ENCODE results near the gene SNX17. TPM values are rescaled to one million over a fixed set of nuclear protein-coding genes. Genes with fewer than 3 reads are reported as not detected.
"Not testable (repeated sequence)": the region's sequence is repeated elsewhere in the genome, so short reads cannot be mapped to it uniquely, and the experiment has no call there.

SNX17 gene
- total RNA-seq, 1 donor, result 169 TPM

- DNase-seq (ENCODE audit: low read depth), result no peak
- no peak for TF ChIP-seq CTCF (IDR thresholded peaks at IDR 0.05; ENCODE audit: insufficient read depth, low read depth, low read length)
- no peak overlapping the region for H3K4me3 ChIP-seq (ENCODE audit: low read depth, low read length)
Measured at GRCh38 chr2:27335311-27335710, 35.1 kb upstream of the SNX17 start.

GRCh38 chr2:27336173-27336572 lies 34.2 kb upstream of the SNX17 start:
- H3K4me3 ChIP-seq (ENCODE audit: low read depth, low read length), result no peak overlapping the region
- TF ChIP-seq CTCF (IDR thresholded peaks at IDR 0.05; ENCODE audit: insufficient read depth, low read depth, low read length), result no peak
- DNase-seq (ENCODE audit: low read depth), result no peak

GRCh38 chr2:27347641-27348040 lies 22.8 kb upstream of the SNX17 start:
- H3K4me3 ChIP-seq (ENCODE audit: low read depth, low read length), result no peak overlapping the region
- no peak for DNase-seq (ENCODE audit: low read depth)
- no peak for TF ChIP-seq CTCF (IDR thresholded peaks at IDR 0.05; ENCODE audit: insufficient read depth, low read depth, low read length)

GRCh38 chr2:27350106-27350693 lies 20.2 kb upstream of the SNX17 start:
- no peak for TF ChIP-seq CTCF (IDR thresholded peaks at IDR 0.05; ENCODE audit: insufficient read depth, low read depth, low read length)

GRCh38 chr2:27351802-27352598 lies 18.4 kb upstream of the SNX17 start:
- no peak overlapping the region for H3K4me3 ChIP-seq (ENCODE audit: low read depth, low read length)
- no peak for TF ChIP-seq CTCF (IDR thresholded peaks at IDR 0.05; ENCODE audit: insufficient read depth, low read depth, low read length)
- DNase-seq (ENCODE audit: low read depth), result no peak

More at GRCh38 chr2:27350106-27350693, 20.2 kb upstream of the SNX17 start:
- DNase-seq (ENCODE audit: low read depth), result no peak
- no peak overlapping the region for H3K4me3 ChIP-seq (ENCODE audit: low read depth, low read length)

GRCh38 chr2:27353386-27353761 lies 17.0 kb upstream of the SNX17 start:
- H3K4me3 ChIP-seq (ENCODE audit: low read depth, low read length); DNase-seq (ENCODE audit: low read depth): not testable (repeated sequence)

- DNase-seq (ENCODE audit: low read depth), result peak; percentile 73
- no peak overlapping the region for H3K4me3 ChIP-seq (ENCODE audit: low read depth, low read length)
- no peak for TF ChIP-seq CTCF (IDR thresholded peaks at IDR 0.05; ENCODE audit: insufficient read depth, low read depth, low read length)
Measured at GRCh38 chr2:27353762-27354596, 16.4 kb upstream of the SNX17 start.

All from fibroblast of villous mesenchyme (primary cell).